GOT3 (cell line): ENCODE data around the gene CABLES1.
A peak's percentile ranks its signal among the peaks of the same experiment; 100 is the strongest.
"Not testable (repeated sequence)": the region's sequence is repeated elsewhere in the genome, so short reads cannot be mapped to it uniquely, and the experiment has no call there.

Source experiments
- DNase-seq: peaks from one replicate; lab custom pipeline; 2025; ENCODE audit warnings: mixed read lengths; lab: John Stamatoyannopoulos, UW

Gene CABLES1

GRCh38 chr18:23226391-23226790, 91.1 kb downstream of the CABLES1 start:
- no peak for DNase-seq

GRCh38 chr18:23226930-23227725, 91.8 kb downstream of the CABLES1 start:
- DNase-seq, result no peak

- DNase-seq, result no peak
These were observed 92.4 kb downstream of the CABLES1 start for GRCh38 chr18:23227726-23228070.

- DNase-seq, result no peak
These were observed 93.1 kb downstream of the CABLES1 start for GRCh38 chr18:23228102-23229061.

GRCh38 chr18:23229472-23229871, 94.2 kb downstream of the CABLES1 start:
- DNase-seq, result no peak

- DNase-seq, result no peak
These were observed 95.4 kb downstream of the CABLES1 start for GRCh38 chr18:23230686-23231085.

GRCh38 chr18:23231340-23232021, 96.2 kb downstream of the CABLES1 start:
- DNase-seq, result peak; percentile 4

GRCh38 chr18:23232331-23232730, 97.0 kb downstream of the CABLES1 start:
- DNase-seq, result no peak

- DNase-seq, result no peak
These were observed 99.3 kb downstream of the CABLES1 start for GRCh38 chr18:23234619-23235018.

GRCh38 chr18:23235336-23235735, 100.1 kb downstream of the CABLES1 start:
- no peak for DNase-seq

- no peak for DNase-seq
These were observed 100.6 kb downstream of the CABLES1 start for GRCh38 chr18:23235860-23236259.

GRCh38 chr18:23236876-23237468, 101.7 kb downstream of the CABLES1 start:
- DNase-seq, result no peak

- no peak for DNase-seq
These were observed 102.4 kb downstream of the CABLES1 start for GRCh38 chr18:23237524-23238151.

- no peak for DNase-seq
These were observed 102.9 kb downstream of the CABLES1 start for GRCh38 chr18:23238152-23238531.

- no peak for DNase-seq
These were observed 103.5 kb downstream of the CABLES1 start for GRCh38 chr18:23238651-23239349.

- DNase-seq, result no peak
These were observed 104.0 kb downstream of the CABLES1 start for GRCh38 chr18:23239350-23239692.

GRCh38 chr18:23239885-23240608, 104.8 kb downstream of the CABLES1 start:
- DNase-seq, result no peak

- no peak for DNase-seq
These were observed 105.3 kb downstream of the CABLES1 start for GRCh38 chr18:23240609-23240930.

- DNase-seq, result not testable (repeated sequence)
These were observed 106.7 kb downstream of the CABLES1 start for GRCh38 chr18:23241833-23242496.

- no peak for DNase-seq
These were observed 107.9 kb downstream of the CABLES1 start for GRCh38 chr18:23243178-23243577.
